H9 (cell line): ENCODE measurements around the gene NECTIN1. TPM values are rescaled to one million over a fixed set of nuclear protein-coding genes. Genes with fewer than 3 reads are reported as not detected.

ENCODE experiments used
- DNase-seq: peaks from one replicate; pipeline ENCODE4 v3.0.0-alpha.2; 2017
- H2AFZ ChIP-seq: one replicate; pipeline ENCODE4 v1.6.1; 2013; ENCODE audit warnings: mild to moderate bottlenecking, low read length, control low read depth, moderate library complexity
- H2AK5ac ChIP-seq: 2 replicates; pipeline ENCODE4 v1.6.1; 2013; ENCODE audit warnings: low read length, control low read depth, mixed read lengths; ENCODE audit not compliant: insufficient read length
- H2BK120ac ChIP-seq: one replicate; pipeline ENCODE4 v1.6.1; 2013; ENCODE audit warnings: low read depth, mild to moderate bottlenecking, low read length, control low read depth, inconsistent platforms; ENCODE audit not compliant: poor library complexity, severe bottlenecking
- H2BK12ac ChIP-seq: 2 replicates; pipeline ENCODE4 v1.6.1; 2013; ENCODE audit warnings: low read length, control low read depth, mixed read lengths, low read depth; ENCODE audit not compliant: insufficient read length
- H2BK15ac ChIP-seq: 2 replicates; pipeline ENCODE4 v1.6.1; 2013; ENCODE audit warnings: low read depth, low read length, control low read depth
- H2BK20ac ChIP-seq: one replicate; pipeline ENCODE4 v1.6.1; 2013; ENCODE audit warnings: low read depth, mild to moderate bottlenecking, low read length, control low read depth, inconsistent platforms; ENCODE audit not compliant: poor library complexity, severe bottlenecking
- H2BK5ac ChIP-seq: 2 replicates; pipeline ENCODE4 v1.6.1; 2013; ENCODE audit warnings: low read length, control low read depth, mixed read lengths; ENCODE audit not compliant: insufficient read length
- H3K14ac ChIP-seq: 2 replicates; pipeline ENCODE4 v1.6.1; 2013; ENCODE audit warnings: low read length, control low read depth; ENCODE audit not compliant: insufficient read depth
- H3K18ac ChIP-seq: 2 replicates; pipeline ENCODE4 v1.6.1; 2013; ENCODE audit warnings: low read depth, mild to moderate bottlenecking, mixed read lengths, low read length, control low read depth; ENCODE audit not compliant: insufficient read length
- H3K23ac ChIP-seq: 2 replicates; pipeline ENCODE4 v1.6.1; 2013; ENCODE audit warnings: low read length, control low read depth, mixed read lengths, low read depth; ENCODE audit not compliant: insufficient read length
- H3K23me2 ChIP-seq: 2 replicates; pipeline ENCODE4 v1.6.1; 2013; ENCODE audit warnings: low read depth, mild to moderate bottlenecking, mixed read lengths, low read length, control low read depth; ENCODE audit not compliant: insufficient read length, poor library complexity, severe bottlenecking
- H3K27ac ChIP-seq: 2 replicates; pipeline ENCODE4 v1.5.1; 2013; ENCODE audit warnings: low read length, control low read depth, mixed read lengths, low read depth; ENCODE audit not compliant: insufficient read length
- H3K27me3 ChIP-seq: 2 replicates; pipeline ENCODE4 v1.6.1; 2013; ENCODE audit warnings: low read length, control low read depth, inconsistent platforms; ENCODE audit not compliant: insufficient read depth
- H3K4ac ChIP-seq: 2 replicates; pipeline ENCODE4 v1.6.1; 2013; ENCODE audit warnings: low read depth, mild to moderate bottlenecking, control low read depth, inconsistent platforms, low read length, moderate library complexity
- H3K4me1 ChIP-seq: 2 replicates; pipeline ENCODE4 v1.6.1; 2013; ENCODE audit warnings: low read length, control low read depth, inconsistent platforms; ENCODE audit not compliant: insufficient read depth
- H3K4me2 ChIP-seq: 2 replicates; pipeline ENCODE4 v1.6.1; 2013; ENCODE audit warnings: low read length, control low read depth, mixed read lengths; ENCODE audit not compliant: insufficient read length, insufficient read depth
- H3K56ac ChIP-seq: 2 replicates; pipeline ENCODE4 v1.6.1; 2013; ENCODE audit warnings: low read depth, mild to moderate bottlenecking, mixed read lengths, low read length, control low read depth; ENCODE audit not compliant: insufficient read length
- H3K79me1 ChIP-seq: 2 replicates; pipeline ENCODE4 v1.6.1; 2013; ENCODE audit warnings: low read depth, mild to moderate bottlenecking, moderate library complexity, low read length, control low read depth, inconsistent platforms; ENCODE audit not compliant: insufficient read depth, poor library complexity, severe bottlenecking
- H3K79me2 ChIP-seq: 2 replicates; pipeline ENCODE4 v1.6.1; 2013; ENCODE audit warnings: low read length, control low read depth, inconsistent platforms; ENCODE audit not compliant: insufficient read depth
- H3K9ac ChIP-seq: 2 replicates; pipeline ENCODE4 v1.6.1; 2013; ENCODE audit warnings: low read length, control low read depth, mixed read lengths; ENCODE audit not compliant: insufficient read length; ENCODE audit errors: extremely low read depth
- H3K9me3 ChIP-seq: one replicate; pipeline ENCODE4 v1.6.1; 2013; ENCODE audit warnings: low read depth, low read length, inconsistent platforms; ENCODE audit not compliant: control insufficient read depth
- H3T11ph ChIP-seq: one replicate; pipeline ENCODE4 v1.6.1; 2013; ENCODE audit warnings: mild to moderate bottlenecking, low read length, control low read depth, inconsistent platforms
- H4K20me1 ChIP-seq: one replicate; pipeline ENCODE4 v1.6.1; 2013; ENCODE audit not compliant: control insufficient read depth, insufficient read length, insufficient read depth
- H4K5ac ChIP-seq: 2 replicates; pipeline ENCODE4 v1.6.1; 2013; ENCODE audit warnings: low read depth, mild to moderate bottlenecking, mixed read lengths, low read length, control low read depth; ENCODE audit not compliant: insufficient read length
- H4K8ac ChIP-seq: replicated peaks from 2 replicates; pipeline ENCODE4 v1.6.1; 2013; ENCODE audit warnings: low read length, control low read depth, mixed read lengths, low read depth; ENCODE audit not compliant: insufficient read length
- H4K91ac ChIP-seq: 2 replicates; pipeline ENCODE4 v1.6.1; 2013; ENCODE audit warnings: low read depth, mild to moderate bottlenecking, moderate library complexity, mixed read lengths, low read length, control low read depth; ENCODE audit not compliant: insufficient read length
- H3K27ac Mint-ChIP-seq, 3 experiments: 2 replicates in 2 of 3; 3 replicates in 1 of 3; pipeline ENCODE4 v1.8.0; 2020 to 2021; ENCODE audit warnings: mixed read lengths in 3 of 3, mild to moderate bottlenecking in 1 of 3, moderate library complexity in 1 of 3
- H3K27me3 Mint-ChIP-seq: 2 replicates; pipeline ENCODE4 v1.8.0; 2021; ENCODE audit warnings: low read depth, mild to moderate bottlenecking, moderate library complexity, mixed read lengths
- H3K36me3 Mint-ChIP-seq, 3 experiments: 2 replicates in 2 of 3; 3 replicates in 1 of 3; pipeline ENCODE4 v1.8.0; 2020 to 2021; ENCODE audit warnings: low read depth in 3 of 3, mixed read lengths in 3 of 3; ENCODE audit not compliant: insufficient read depth in 1 of 3
- H3K4me1 Mint-ChIP-seq, 2 experiments: 2 replicates each; pipeline ENCODE4 v1.8.0; 2020; ENCODE audit warnings: mixed read lengths in 2 of 2
- H3K4me3 Mint-ChIP-seq, 2 experiments: 2 replicates in 1 of 2; 3 replicates in 1 of 2; pipeline ENCODE4 v1.8.0; 2020 to 2021; ENCODE audit warnings: mild to moderate bottlenecking in 2 of 2, mixed read lengths in 2 of 2, moderate library complexity in 1 of 2
- H3K9me3 Mint-ChIP-seq, 2 experiments: 2 replicates in 1 of 2; 3 replicates in 1 of 2; pipeline ENCODE4 v1.8.0; 2020; ENCODE audit warnings: mild to moderate bottlenecking in 2 of 2, mixed read lengths in 2 of 2, moderate library complexity in 1 of 2
- whole genome bisulfite sequencing: extraction: QIAGEN DNeasy Blood & Tissue Kit; methylation state at CpG from one replicate; pipeline ENCODE4 v1.1.7; 2013; ENCODE audit warnings: missing lambda C conversion rate, low lambda C conversion rate, mixed read lengths; ENCODE audit not compliant: insufficient read length; ENCODE audit errors: extremely low coverage; 5-methylcytosine and 5-hydroxymethylcytosine counted together
- total RNA-seq: library from RNA; stranded (reverse); gene quantifications from 2 replicates; pipeline ENCODE4 v1.2.1, GENCODE V29; 2021
- TF ChIP-seq, protein P1 (sequence below): fragments of 200-600 bp; sonication (generic); conservative IDR thresholded peaks from 3 replicates; pipeline ENCODE4 v1.8.0; 2021; ENCODE audit warnings: antibody characterized with exemption, mild to moderate bottlenecking

Gene NECTIN1
- total RNA-seq, 1 experiment from 2014 or later = 113 TPM

DNA sequence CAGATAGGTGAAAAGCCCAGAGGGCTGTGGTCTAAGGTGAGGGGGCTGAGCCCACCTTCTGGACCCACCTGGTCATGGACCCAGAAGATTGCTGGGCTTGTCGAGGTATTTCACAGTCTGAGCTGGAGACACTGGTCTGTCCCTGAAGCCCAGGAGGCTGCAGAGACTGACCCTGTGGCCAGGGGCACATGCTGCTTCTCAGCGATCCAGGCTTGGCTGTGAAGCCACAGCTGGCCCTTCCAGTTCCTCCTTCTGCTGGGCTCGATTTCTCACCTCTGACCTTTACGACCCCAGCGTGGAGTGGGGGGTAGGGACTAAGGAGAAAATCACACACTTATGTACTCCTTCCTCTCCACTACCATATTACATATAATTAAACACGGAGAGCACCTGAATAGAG, 88.5 kb downstream of the NECTIN1 start:
- no CpG with 5 or more reads among the region's 6 CpGs for WGBS

More for the DNA sequence above, 88.5 kb downstream of the NECTIN1 start:
- TF ChIP-seq, protein P1, sequence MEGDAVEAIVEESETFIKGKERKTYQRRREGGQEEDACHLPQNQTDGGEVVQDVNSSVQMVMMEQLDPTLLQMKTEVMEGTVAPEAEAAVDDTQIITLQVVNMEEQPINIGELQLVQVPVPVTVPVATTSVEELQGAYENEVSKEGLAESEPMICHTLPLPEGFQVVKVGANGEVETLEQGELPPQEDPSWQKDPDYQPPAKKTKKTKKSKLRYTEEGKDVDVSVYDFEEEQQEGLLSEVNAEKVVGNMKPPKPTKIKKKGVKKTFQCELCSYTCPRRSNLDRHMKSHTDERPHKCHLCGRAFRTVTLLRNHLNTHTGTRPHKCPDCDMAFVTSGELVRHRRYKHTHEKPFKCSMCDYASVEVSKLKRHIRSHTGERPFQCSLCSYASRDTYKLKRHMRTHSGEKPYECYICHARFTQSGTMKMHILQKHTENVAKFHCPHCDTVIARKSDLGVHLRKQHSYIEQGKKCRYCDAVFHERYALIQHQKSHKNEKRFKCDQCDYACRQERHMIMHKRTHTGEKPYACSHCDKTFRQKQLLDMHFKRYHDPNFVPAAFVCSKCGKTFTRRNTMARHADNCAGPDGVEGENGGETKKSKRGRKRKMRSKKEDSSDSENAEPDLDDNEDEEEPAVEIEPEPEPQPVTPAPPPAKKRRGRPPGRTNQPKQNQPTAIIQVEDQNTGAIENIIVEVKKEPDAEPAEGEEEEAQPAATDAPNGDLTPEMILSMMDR = no peak
- no peaks in the 10 kb centered on the region for H4K20me1 ChIP-seq
- no peak overlapping the region for H2AFZ ChIP-seq
- H2BK15ac ChIP-seq = no peak overlapping the region
- H3K4me2 ChIP-seq = no peak overlapping the region
- no peaks in the 10 kb centered on the region for H3K9me3 ChIP-seq
- no peak overlapping the region for H3K4me3 Mint-ChIP-seq
- H3K4me1 ChIP-seq = no peaks in the 10 kb centered on the region
- no peak overlapping the region for H4K8ac ChIP-seq
- no peak overlapping the region for H3K18ac ChIP-seq
- no peak overlapping the region for H3K56ac ChIP-seq
- H3T11ph ChIP-seq = no peak overlapping the region
- H3K9ac ChIP-seq = no peak overlapping the region
- no peaks in the 10 kb centered on the region for H3K36me3 Mint-ChIP-seq
- H2BK20ac ChIP-seq = no peak overlapping the region
- H3K23ac ChIP-seq = no peak overlapping the region
- H3K79me2 ChIP-seq = no peaks in the 10 kb centered on the region
- no peaks in the 10 kb centered on the region for H3K23me2 ChIP-seq
- H3K4ac ChIP-seq = no peak overlapping the region
- H3K27ac ChIP-seq = no peak overlapping the region
- H3K9me3 Mint-ChIP-seq = no peaks in the 10 kb centered on the region; a peak in 1 of 5 replicates
- H3K4me1 Mint-ChIP-seq = peaks cover 10 to 15% of the 10 kb centered on the region in 2 experiments
- no peaks in the 10 kb centered on the region for H3K79me1 ChIP-seq
- no peak overlapping the region for H4K91ac ChIP-seq
- H4K5ac ChIP-seq = no peak overlapping the region
- H3K27me3 Mint-ChIP-seq = peaks cover 25% of the 10 kb centered on the region
- no peak overlapping the region for H2BK120ac ChIP-seq
- H2BK12ac ChIP-seq = no peak overlapping the region
- H3K27ac Mint-ChIP-seq = peak overlapping the region in 1 of 3 experiments; percentile 82; a peak in 1 of 7 replicates
- H3K27me3 ChIP-seq = 0 out of 2 replicates have a peak, but pooled peaks cover 2% of the 10 kb centered on the region
- H2AK5ac ChIP-seq = no peak overlapping the region
- DNase-seq = no peak
- no peak overlapping the region; the same call in 1 of the 2 replicates for H3K14ac ChIP-seq
- no peak overlapping the region for H2BK5ac ChIP-seq
